Body of pancreas (tissue), 4 donors: ENCODE data around the gene SYNPR. TPM values are rescaled to one million over a fixed set of nuclear protein-coding genes. Genes with fewer than 3 reads are reported as not detected.
A peak's percentile ranks its signal among the peaks of the same experiment; 100 is the strongest.

Source experiments
- ATAC-seq: fragments of 150-250 bp; one replicate; pipeline ENCODE4 v1.9.1; 2016
- DNase-seq, 4 donors: peaks; one replicate each; pipeline ENCODE4 v3.0.0-alpha.2; 2019
- H3K27ac ChIP-seq, 4 donors: fragments of 200-600 bp; sonication (generic); 1 replicate in 3 of 4; 2 replicates in 1 of 4; pipeline versions ENCODE4 v1.5.1 to v1.6.1; 2016 to 2019; ENCODE audit warnings: mild to moderate bottlenecking in 1 of 4, mixed read lengths in 1 of 4, moderate library complexity in 1 of 4
- H3K27me3 ChIP-seq, 2 donors: fragments of 200-600 bp; sonication (generic); one replicate each; pipeline ENCODE4 v1.6.0; 2016; ENCODE audit warnings: mild to moderate bottlenecking in 1 of 2
- H3K36me3 ChIP-seq, 2 donors: fragments of 200-600 bp; sonication (generic); replicated peaks in 1 of 2; 2 replicates each; pipeline ENCODE4 v1.5.1; 2016; ENCODE audit warnings: low read depth in 2 of 2; ENCODE audit not compliant: insufficient read depth in 1 of 2
- H3K4me1 ChIP-seq: fragments of 200-600 bp; sonication (generic); one replicate; pipeline ENCODE4 v1.6.0; 2016
- H3K4me3 ChIP-seq, 2 donors: fragments of 200-600 bp; sonication (generic); 1 replicate in 1 of 2; 2 replicates in 1 of 2; pipeline ENCODE4 v1.5.1; 2016 to 2019
- H3K9me3 ChIP-seq, 3 donors: fragments of 200-600 bp; sonication (generic); 1 replicate in 2 of 3; 2 replicates in 1 of 3; pipeline ENCODE4 v1.5.1; 2016
- CTCF ChIP-seq, 7 experiments: fragments of 450-650 bp in 4 of 7; fragments of 200-600 bp in 3 of 7; sonication (generic) in 3 of 7; IDR thresholded peaks; one replicate each; pipeline ENCODE4 v1.5.1; 2016 to 2019; ENCODE audit warnings: antibody characterized with exemption in 7 of 7
- POLR2A ChIP-seq, 3 donors: fragments of 450-650 bp; IDR thresholded peaks; one replicate each; pipeline ENCODE4 v1.6.1; 2016; ENCODE audit warnings: antibody characterized with exemption in 3 of 3, mild to moderate bottlenecking in 2 of 3
- WGBS, 2 donors: methylation state at CpG; one replicate each; pipeline ENCODE4 v1.1.5; 2017; 5-methylcytosine and 5-hydroxymethylcytosine counted together
- intact Hi-C: fragments of 100-400 bp; cut with DNase I; formaldehyde crosslinking; loops from one replicate; pipeline ENCODE4 v1.15.1; 2023
- total RNA-seq, 2 donors: library from RNA; depleted of rRNA; stranded (reverse); fragments of >200 nt; gene quantifications; one replicate each; pipeline ENCODE4 v1.1.0, GENCODE V29; 2016

Gene SYNPR
- total RNA-seq, 2 donors from 2014 or later = 0.52 TPM; not detected in 1

GRCh38 chr3:63295356-63295755, 17.2 kb downstream of the SYNPR start:
- no peak overlapping the region for H3K27ac ChIP-seq

GRCh38 chr3:63295806-63296205, 17.7 kb downstream of the SYNPR start:
- Histone ChIP-seq H3K36me3 (no peaks in the 10 kb centered on the region), H3K4me1 (peaks cover 5% of the 10 kb centered on the region), H3K9me3 (no peaks in the 10 kb centered on the region), H3K27me3 (no peaks in the 10 kb centered on the region), H3K4me3 (no peak overlapping the region), H3K27ac (no peak overlapping the region)
- TF ChIP-seq CTCF (IDR thresholded peaks at IDR 0.05) (no peak), POLR2A (IDR thresholded peaks at IDR 0.05) (no peak)
- DNase-seq = peak; percentile 18 to 53 (median 38)
- peak; percentile 60 for ATAC-seq
- intact Hi-C loops = no loop called here

More at GRCh38 chr3:63295356-63295755, 17.2 kb downstream of the SYNPR start:
- intact Hi-C loops = no loop called here
- Histone ChIP-seq H3K4me3 (no peak overlapping the region), H3K36me3 (no peaks in the 10 kb centered on the region), H3K27me3 (no peaks in the 10 kb centered on the region), H3K4me1 (peaks cover 5% of the 10 kb centered on the region), H3K9me3 (no peaks in the 10 kb centered on the region)
- TF ChIP-seq POLR2A (IDR thresholded peaks at IDR 0.05) (no peak), CTCF (IDR thresholded peaks at IDR 0.05) (no peak)
- WGBS, 2 donors = 27 to 36% methylated on average over 4 of the region's 4 CpGs
- ATAC-seq (no peak), DNase-seq (no peak)

- Histone ChIP-seq H3K27ac (no peak overlapping the region), H3K4me1 (peaks cover 5% of the 10 kb centered on the region), H3K27me3 (no peaks in the 10 kb centered on the region), H3K4me3 (no peak overlapping the region), H3K36me3 (no peaks in the 10 kb centered on the region), H3K9me3 (no peaks in the 10 kb centered on the region)
- TF ChIP-seq CTCF (IDR thresholded peaks at IDR 0.05) (no peak), POLR2A (IDR thresholded peaks at IDR 0.05) (no peak)
- 68 to 84% methylated on average over 4 of the region's 4 CpGs for WGBS, 2 donors
- DNase-seq (no peak), ATAC-seq (no peak)
- intact Hi-C loops = no loop called here
Measured at GRCh38 chr3:63296249-63296648, 18.1 kb downstream of the SYNPR start.

- H3K36me3 ChIP-seq = no peaks in the 10 kb centered on the region
- intact Hi-C loops = no loop called here
- WGBS, 2 donors = 35 to 42% methylated on average over 1 of the region's 1 CpG
- H3K27me3 ChIP-seq = no peaks in the 10 kb centered on the region
- DNase-seq (no peak), ATAC-seq (no peak)
- no peaks in the 10 kb centered on the region for H3K9me3 ChIP-seq
- no peak overlapping the region for H3K27ac ChIP-seq
- TF ChIP-seq CTCF (IDR thresholded peaks at IDR 0.05) (no peak), POLR2A (IDR thresholded peaks at IDR 0.05) (no peak)
- H3K4me1 ChIP-seq = no peaks in the 10 kb centered on the region
- no peak overlapping the region for H3K4me3 ChIP-seq
Measured at GRCh38 chr3:63303238-63303637, 25.1 kb downstream of the SYNPR start.

GRCh38 chr3:63304421-63304820, 26.3 kb downstream of the SYNPR start:
- Histone ChIP-seq H3K27ac (no peak overlapping the region), H3K4me3 (no peak overlapping the region), H3K27me3 (no peaks in the 10 kb centered on the region), H3K9me3 (no peaks in the 10 kb centered on the region), H3K4me1 (no peaks in the 10 kb centered on the region), H3K36me3 (no peaks in the 10 kb centered on the region)
- ATAC-seq = no peak
- intact Hi-C loops = no loop called here
- TF ChIP-seq POLR2A (IDR thresholded peaks at IDR 0.05) (no peak), CTCF (IDR thresholded peaks at IDR 0.05) (no peak)
- DNase-seq = no peak
